Activated CD4-positive, alpha-beta T cell treated with anti-CD3 and anti-CD28 coated beads, Interleukin-2, amount 10 ng/mL, durations not matched to agents 24 days and 14 days (primary cell): ENCODE data around the gene UBR1. TPM values are rescaled to one million over a fixed set of nuclear protein-coding genes. Genes with fewer than 3 reads are reported as not detected.
A peak's percentile ranks its signal among the peaks of the same experiment; 100 is the strongest.

Experiments used
- DNase-seq: peaks from one replicate; pipeline ENCODE4 v3.0.0; 2022
- H3K27ac Mint-ChIP-seq: one replicate; pipeline ENCODE4 v1.8.0; 2022; ENCODE audit warnings: mild to moderate bottlenecking, mixed read lengths
- H3K27me3 Mint-ChIP-seq: one replicate; pipeline ENCODE4 v1.8.0; 2022; ENCODE audit warnings: mixed read lengths
- H3K36me3 Mint-ChIP-seq: one replicate; pipeline ENCODE4 v1.8.0; 2022; ENCODE audit warnings: low read depth, mild to moderate bottlenecking, mixed read lengths
- H3K4me1 Mint-ChIP-seq: one replicate; pipeline ENCODE4 v1.8.0; 2021; ENCODE audit warnings: mixed read lengths
- H3K4me3 Mint-ChIP-seq: one replicate; pipeline ENCODE4 v1.8.0; 2022; ENCODE audit warnings: mild to moderate bottlenecking, moderate library complexity, mixed read lengths
- H3K9me3 Mint-ChIP-seq: one replicate; pipeline ENCODE4 v1.8.0; 2021; ENCODE audit warnings: mixed read lengths
- intact Hi-C: fragments of 100-400 bp; cut with micrococcal nuclease; formaldehyde crosslinking; loops from one replicate; pipeline ENCODE4 v1.15.1; 2023
- total RNA-seq: library from RNA; stranded (reverse); gene quantifications from 2 replicates; pipeline ENCODE4 v1.2.3, GENCODE V29; 2022

The UBR1 gene
- 31.6 and 34.3 TPM in 2 replicates for total RNA-seq

DNA sequence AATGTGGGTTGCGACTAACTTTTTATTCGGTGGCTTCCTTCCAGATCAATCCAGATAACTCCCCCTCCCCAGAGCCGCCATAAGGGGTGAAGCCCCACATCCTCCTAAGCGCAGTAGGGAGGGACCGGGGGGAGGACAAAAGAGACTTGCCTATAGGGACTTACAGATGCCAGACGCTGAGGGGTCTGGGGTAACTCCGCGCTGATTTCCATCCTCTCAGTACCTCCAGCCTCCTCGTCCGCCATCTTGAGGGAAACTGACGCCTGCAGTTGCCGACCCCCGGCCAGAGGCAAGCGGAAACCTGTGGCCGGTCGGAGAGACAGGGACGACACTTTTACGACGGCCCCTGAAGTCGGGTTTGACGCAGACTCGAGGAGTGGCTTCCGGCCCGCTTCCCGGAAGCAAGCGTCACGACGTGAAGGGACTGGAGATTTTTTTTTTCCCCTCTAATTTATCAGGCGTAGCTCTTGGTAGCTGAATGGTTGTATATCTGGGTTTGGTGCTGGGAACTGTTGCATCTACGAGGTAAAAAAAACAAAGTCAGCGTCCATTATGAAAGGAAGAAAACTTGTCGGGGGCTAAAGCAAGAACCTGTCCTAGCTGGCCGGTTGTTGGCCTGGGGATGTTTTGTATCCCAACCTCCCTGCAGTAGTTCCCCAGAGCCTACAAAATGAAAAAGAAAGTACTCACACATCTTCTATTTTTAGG lies at the start of gene UBR1:
UBR1 (minus strand) TSS at position 261 of the 708 bp plus-strand sequence; CDS start at position 245, 16 bp downstream.
- Mint-ChIP-seq H3K27ac (peak within 1 kb of the TSS; percentile 94), H3K9me3 (no peaks in the 10 kb centered on the region), H3K4me1 (peaks cover 42% of the 10 kb centered on the region), H3K36me3 (peaks cover 29% of the 10 kb centered on the region), H3K27me3 (no peaks in the 10 kb centered on the region), H3K4me3 (peak within 1 kb of the TSS; percentile 99)
- intact Hi-C loops: loop anchor here (1.0 to 5.0 kb wide), 2 partner anchors 17 to 834 kb away; partner anchors contain the start of genes GANC and TMEM87A
- DNase-seq: peak; percentile 97

GRCh38 chr15:43153269-43153668 lies 47.4 kb upstream of the UBR1 start:
- peak; percentile 53 for DNase-seq
- H3K4me3 Mint-ChIP-seq: peak overlapping the region; percentile 11
- H3K9me3 Mint-ChIP-seq: no peaks in the 10 kb centered on the region
- no peaks in the 10 kb centered on the region for H3K27me3 Mint-ChIP-seq
- peaks cover 47% of the 10 kb centered on the region for H3K36me3 Mint-ChIP-seq
- H3K27ac Mint-ChIP-seq: no peak overlapping the region
- intact Hi-C loops: no loop called here
- peaks cover 13% of the 10 kb centered on the region for H3K4me1 Mint-ChIP-seq

DNA sequence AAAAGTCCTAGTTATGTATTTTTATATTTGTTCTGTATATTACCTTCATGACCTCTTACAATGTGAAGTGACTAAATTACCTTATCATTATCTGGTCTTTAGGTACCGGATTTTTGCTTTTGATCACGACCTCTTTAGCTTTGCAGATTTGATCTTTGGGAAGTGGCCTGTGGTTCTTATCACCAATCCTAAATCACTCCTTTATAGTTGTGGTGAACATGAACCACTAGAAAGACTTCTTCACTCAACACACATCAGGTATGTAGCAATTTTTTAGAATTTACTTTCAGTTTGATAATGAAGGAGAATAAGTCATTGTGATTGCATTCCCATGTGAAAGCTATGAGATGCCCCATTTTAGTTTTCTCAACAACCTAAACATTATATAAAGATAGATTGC lies 45.9 kb upstream of the UBR1 start:
- peak overlapping the region; percentile 13 for H3K4me3 Mint-ChIP-seq
- no peaks in the 10 kb centered on the region for H3K9me3 Mint-ChIP-seq
- intact Hi-C loops: no loop called here
- H3K27ac Mint-ChIP-seq: no peak overlapping the region
- peak; percentile 78 for DNase-seq
- H3K27me3 Mint-ChIP-seq: no peaks in the 10 kb centered on the region
- H3K4me1 Mint-ChIP-seq: peaks cover 12% of the 10 kb centered on the region
- peaks cover 39% of the 10 kb centered on the region for H3K36me3 Mint-ChIP-seq

DNA sequence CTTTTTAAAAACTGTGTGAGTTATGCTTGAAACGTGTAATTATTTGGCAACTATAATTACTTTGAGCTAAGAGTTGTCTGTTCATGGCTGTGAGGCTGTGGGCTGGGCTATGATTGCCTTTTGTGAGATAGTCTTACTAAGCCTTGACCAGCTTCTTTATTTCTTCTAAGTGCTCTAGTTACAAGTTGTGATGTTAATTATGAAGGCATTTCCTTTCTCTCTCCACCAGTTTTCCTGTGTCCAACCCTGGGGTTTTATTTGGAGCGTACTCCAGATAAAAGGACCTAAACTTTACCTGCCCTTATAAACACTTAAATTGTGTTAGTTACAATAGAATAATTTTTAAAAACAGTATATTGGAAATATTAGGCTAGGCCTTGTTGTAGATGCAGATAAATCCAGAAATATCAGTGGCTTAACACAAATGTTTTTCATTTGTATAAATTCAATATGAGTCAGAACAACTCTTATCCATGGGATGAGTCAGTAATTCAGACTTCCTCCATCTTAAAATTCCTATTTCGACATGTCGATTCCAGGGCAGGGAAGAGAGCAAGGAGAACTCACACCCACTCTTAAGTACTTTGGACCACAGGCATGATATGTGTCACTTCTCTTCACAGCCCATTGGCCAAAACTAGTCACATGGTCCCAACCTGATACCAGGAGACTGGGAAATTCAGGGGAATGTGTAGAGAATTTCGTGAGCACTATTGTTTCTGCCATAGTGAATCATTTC lies 44.5 kb upstream of the UBR1 start:
- no peaks in the 10 kb centered on the region for H3K27me3 Mint-ChIP-seq
- DNase-seq: no peak
- intact Hi-C loops: no loop called here
- H3K9me3 Mint-ChIP-seq: no peaks in the 10 kb centered on the region
- no peak overlapping the region for H3K27ac Mint-ChIP-seq
- H3K36me3 Mint-ChIP-seq: peaks cover 42% of the 10 kb centered on the region
- peaks cover 14% of the 10 kb centered on the region for H3K4me1 Mint-ChIP-seq
- no peak overlapping the region for H3K4me3 Mint-ChIP-seq

- Mint-ChIP-seq H3K36me3 (peaks cover 45% of the 10 kb centered on the region), H3K4me3 (no peak overlapping the region), H3K4me1 (peaks cover 13% of the 10 kb centered on the region), H3K27ac (no peak overlapping the region), H3K27me3 (no peaks in the 10 kb centered on the region), H3K9me3 (no peaks in the 10 kb centered on the region)
- intact Hi-C loops: no loop called here
- DNase-seq: no peak
Measured at GRCh38 chr15:43146184-43146583, 40.3 kb upstream of the UBR1 start.

GRCh38 chr15:43144512-43144911 lies 38.7 kb upstream of the UBR1 start:
- no peak for DNase-seq
- peaks cover 13% of the 10 kb centered on the region for H3K4me1 Mint-ChIP-seq
- no peak overlapping the region for H3K4me3 Mint-ChIP-seq
- H3K27me3 Mint-ChIP-seq: no peaks in the 10 kb centered on the region
- H3K27ac Mint-ChIP-seq: no peak overlapping the region
- H3K9me3 Mint-ChIP-seq: no peaks in the 10 kb centered on the region
- peaks cover 51% of the 10 kb centered on the region for H3K36me3 Mint-ChIP-seq
- intact Hi-C loops: no loop called here

DNA sequence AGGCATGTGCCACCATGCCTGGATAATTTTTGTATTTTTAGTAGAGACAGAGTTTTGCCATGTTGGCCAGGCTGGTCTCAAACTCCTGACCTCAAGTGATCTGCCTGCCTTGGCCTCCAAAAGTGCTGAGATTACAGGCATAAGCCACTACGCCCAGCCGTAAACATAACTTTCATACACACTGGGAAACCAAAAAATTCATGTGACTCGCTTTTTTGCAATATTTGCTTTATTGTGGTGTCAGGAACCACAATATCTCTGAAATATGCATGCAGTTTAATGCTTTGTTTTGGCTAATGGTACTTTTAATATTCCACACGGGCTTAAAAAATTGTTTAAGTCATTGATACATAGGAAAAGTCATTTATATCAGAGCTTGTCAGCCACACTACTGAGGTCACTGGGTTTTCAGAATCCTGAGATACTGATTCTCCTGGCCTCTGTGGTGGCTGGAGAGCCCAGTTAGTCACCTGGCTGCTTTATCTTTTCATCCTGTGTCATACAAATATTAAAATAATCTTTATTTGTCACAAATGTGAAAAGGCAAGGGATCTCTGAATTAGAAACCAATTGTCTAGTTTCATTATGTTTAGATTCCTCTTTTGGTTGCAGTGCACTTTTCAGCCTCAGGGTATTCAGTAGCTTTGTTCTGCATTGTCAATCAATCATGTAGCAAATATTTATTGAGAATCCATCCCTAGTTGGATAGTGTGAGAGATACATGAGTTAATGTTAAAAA lies 37.5 kb upstream of the UBR1 start:
- DNase-seq: no peak
- H3K4me3 Mint-ChIP-seq: no peak overlapping the region
- H3K4me1 Mint-ChIP-seq: peaks cover 19% of the 10 kb centered on the region
- intact Hi-C loops: no loop called here
- H3K27me3 Mint-ChIP-seq: no peaks in the 10 kb centered on the region
- H3K27ac Mint-ChIP-seq: no peak overlapping the region
- H3K36me3 Mint-ChIP-seq: peaks cover 53% of the 10 kb centered on the region
- no peaks in the 10 kb centered on the region for H3K9me3 Mint-ChIP-seq

DNA sequence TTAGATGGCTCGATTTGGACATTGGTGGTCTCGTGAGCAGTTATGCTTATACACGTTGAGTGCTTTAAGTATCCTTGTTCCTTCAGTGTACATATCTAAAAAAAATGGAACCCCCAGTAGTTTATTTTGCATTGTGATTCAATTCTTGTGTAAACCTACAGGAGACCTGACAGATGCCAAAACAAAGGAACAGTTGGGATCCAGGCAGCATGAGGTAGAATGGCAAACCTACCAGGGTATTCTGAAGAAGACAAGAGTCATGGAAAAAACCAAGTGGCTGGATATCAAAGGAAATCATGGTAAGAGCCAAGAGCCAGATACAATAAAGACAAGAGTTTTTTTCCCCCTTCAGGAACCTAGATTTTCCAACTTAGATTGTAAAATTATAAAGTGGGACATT lies 29.5 kb upstream of the UBR1 start:
- DNase-seq: no peak
- H3K4me3 Mint-ChIP-seq: no peak overlapping the region
- peaks cover 37% of the 10 kb centered on the region for H3K36me3 Mint-ChIP-seq
- no peaks in the 10 kb centered on the region for H3K9me3 Mint-ChIP-seq
- peak overlapping the region; percentile 52 for H3K27ac Mint-ChIP-seq
- no peaks in the 10 kb centered on the region for H3K27me3 Mint-ChIP-seq
- peaks cover 30% of the 10 kb centered on the region for H3K4me1 Mint-ChIP-seq
- intact Hi-C loops: no loop called here

- H3K27me3 Mint-ChIP-seq: peaks cover 5% of the 10 kb centered on the region
- peaks cover 29% of the 10 kb centered on the region for H3K4me1 Mint-ChIP-seq
- H3K36me3 Mint-ChIP-seq: peaks cover 29% of the 10 kb centered on the region
- intact Hi-C loops: loop anchor here (5.0 kb wide), 1 partner anchor 53 kb away; the partner anchor contains the start of gene CCNDBP1
- no peaks in the 10 kb centered on the region for H3K9me3 Mint-ChIP-seq
- peak; percentile 71 for DNase-seq
- H3K4me3 Mint-ChIP-seq: peak overlapping the region; percentile 89
- peak overlapping the region; percentile 82 for H3K27ac Mint-ChIP-seq
Measured at GRCh38 chr15:43134157-43134635, 28.4 kb upstream of the UBR1 start.

DNA sequence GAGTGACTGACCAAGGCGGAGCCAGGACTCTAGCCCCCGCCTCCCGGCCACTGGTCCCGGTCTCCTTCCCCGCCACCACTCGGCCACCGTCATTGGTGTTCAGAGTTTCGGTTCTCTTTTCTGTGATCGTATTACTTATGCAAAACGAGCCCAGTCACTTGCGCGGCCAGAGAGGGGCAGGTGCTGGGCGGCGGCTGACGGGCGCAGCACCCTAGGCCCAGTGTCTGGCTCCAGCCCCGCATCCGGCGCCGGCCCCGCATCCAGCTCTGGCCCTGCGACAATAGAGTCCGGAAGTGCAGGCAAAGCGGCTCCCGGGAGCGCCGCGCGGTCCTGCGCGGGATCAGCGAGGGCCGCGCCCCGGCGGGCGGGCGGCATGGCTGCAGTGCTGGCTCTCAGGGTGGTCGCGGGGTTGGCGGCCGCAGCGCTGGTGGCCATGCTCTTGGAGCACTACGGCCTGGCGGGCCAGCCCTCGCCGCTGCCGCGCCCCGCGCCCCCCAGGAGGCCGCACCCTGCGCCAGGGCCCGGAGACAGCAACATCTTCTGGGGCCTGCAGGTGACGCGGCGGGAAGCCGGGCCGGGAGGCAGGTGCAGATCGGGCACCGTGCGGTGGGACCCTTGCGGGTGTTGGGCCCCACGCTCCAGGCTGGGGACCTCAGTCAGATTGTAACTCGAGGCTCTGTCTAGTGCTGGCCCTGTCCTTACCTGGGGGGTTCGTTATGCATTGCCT lies 27.8 kb upstream of the UBR1 start, which contains the start of gene TMEM62:
TMEM62 (plus strand) TSS at position 157 of the 727 bp plus-strand sequence; CDS start at position 374, 217 bp downstream.
- Mint-ChIP-seq H3K36me3 (peaks cover 25% of the 10 kb centered on the region), H3K27ac (peak within 1 kb of the TSS; percentile 92), H3K27me3 (peaks cover 8% of the 10 kb centered on the region), H3K4me3 (peak within 1 kb of the TSS; percentile 89), H3K4me1 (peaks cover 25% of the 10 kb centered on the region), H3K9me3 (no peaks in the 10 kb centered on the region)
- intact Hi-C loops: loop anchor here (1.0 to 5.0 kb wide), 2 partner anchors 10 to 54 kb away; partner anchors contain the start of gene CCNDBP1
- DNase-seq: peak; percentile 92

DNA sequence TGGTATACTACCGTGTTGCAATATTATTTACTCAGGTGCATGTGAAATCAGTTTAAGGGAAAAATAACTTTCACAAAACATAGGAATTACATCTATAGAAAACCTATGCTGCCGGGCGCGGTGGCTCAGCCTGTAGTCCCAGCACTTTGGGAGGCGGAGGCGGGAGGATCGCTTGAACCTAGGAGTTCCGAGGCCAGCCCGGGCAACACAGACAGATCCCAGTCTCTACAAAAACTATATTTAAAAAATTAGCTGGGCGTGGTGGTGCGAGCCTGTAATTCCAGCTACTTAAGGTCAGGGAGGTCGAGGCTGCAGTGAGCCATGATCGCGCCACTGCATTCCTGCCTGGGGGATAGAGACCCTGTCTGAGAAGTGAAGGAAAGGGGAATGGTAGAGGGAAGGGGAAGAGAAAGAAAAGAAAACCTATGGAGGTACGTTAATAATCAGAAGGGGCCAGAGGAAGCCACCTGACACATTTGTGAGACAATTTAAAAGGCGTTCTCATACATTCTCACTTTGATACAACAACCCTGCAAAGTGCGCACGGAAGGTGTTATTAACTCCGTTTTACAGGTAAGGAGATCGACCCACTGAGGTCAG lies 27.1 kb upstream of the UBR1 start:
- Mint-ChIP-seq H3K36me3 (peaks cover 19% of the 10 kb centered on the region), H3K9me3 (no peaks in the 10 kb centered on the region), H3K4me3 (peak overlapping the region; percentile 89), H3K27me3 (peaks cover 11% of the 10 kb centered on the region), H3K27ac (peak overlapping the region; percentile 92), H3K4me1 (peaks cover 22% of the 10 kb centered on the region)
- no peak for DNase-seq
- intact Hi-C loops: loop anchor here (1.0 to 5.0 kb wide), 2 partner anchors 10 to 54 kb away; partner anchors contain the start of gene CCNDBP1

DNA sequence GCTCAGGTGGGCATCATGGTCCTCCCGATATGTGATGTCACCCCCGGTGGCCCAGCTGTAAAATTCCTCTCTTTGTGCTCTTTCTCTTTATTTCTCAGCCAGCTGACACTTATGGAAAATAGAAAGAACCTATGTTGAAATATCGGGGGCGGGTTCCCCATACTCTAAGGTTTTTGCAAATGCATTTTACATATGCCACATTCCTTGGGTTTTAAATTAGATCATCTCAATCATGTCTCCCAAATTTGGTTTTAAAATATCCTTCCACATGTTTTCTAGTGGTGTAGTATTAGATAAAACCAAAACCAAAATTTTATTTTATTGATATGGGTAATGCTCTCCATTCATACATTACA lies 23.1 kb upstream of the UBR1 start:
- no peak for DNase-seq
- Mint-ChIP-seq H3K9me3 (peaks cover 3% of the 10 kb centered on the region), H3K27ac (no peak overlapping the region), H3K4me1 (peaks cover 13% of the 10 kb centered on the region), H3K27me3 (peaks cover 17% of the 10 kb centered on the region), H3K36me3 (peaks cover 1% of the 10 kb centered on the region), H3K4me3 (no peak overlapping the region)
- intact Hi-C loops: no loop called here
